ENCODE results near the gene ACKR2.
A peak's percentile ranks its signal among the peaks of the same experiment; 100 is the strongest.

ACKR2 gene

GRCh38 chr3:42830437-42831320 is 21.4 kb downstream of the ACKR2 start:
- no peak for DNase-seq

GRCh38 chr3:42831321-42831713 is 22.1 kb downstream of the ACKR2 start:
- DNase-seq: peak; percentile 8

GRCh38 chr3:42836150-42837123 is 27.2 kb downstream of the ACKR2 start:
- DNase-seq: no peak

GRCh38 chr3:42838571-42838970 is 29.3 kb downstream of the ACKR2 start:
- no peak for DNase-seq

GRCh38 chr3:42839616-42840015 is 30.4 kb downstream of the ACKR2 start:
- peak; percentile 4 for DNase-seq

- DNase-seq: no peak
Observed at GRCh38 chr3:42841332-42841731, 32.1 kb downstream of the ACKR2 start.

GRCh38 chr3:42843713-42844411 is 34.6 kb downstream of the ACKR2 start:
- no peak for DNase-seq

- DNase-seq: no peak
Observed at GRCh38 chr3:42844412-42844713, 35.1 kb downstream of the ACKR2 start.

GRCh38 chr3:42844815-42845214 is 35.6 kb downstream of the ACKR2 start:
- DNase-seq: no peak

GRCh38 chr3:42846685-42847522 is 37.7 kb downstream of the ACKR2 start:
- DNase-seq: no peak

GRCh38 chr3:42847731-42848130 is 38.5 kb downstream of the ACKR2 start:
- no peak for DNase-seq

GRCh38 chr3:42849017-42849416 is 39.8 kb downstream of the ACKR2 start:
- DNase-seq: no peak

GRCh38 chr3:42850263-42850662 is 41.0 kb downstream of the ACKR2 start:
- DNase-seq: no peak

GRCh38 chr3:42851228-42851834 is 42.1 kb downstream of the ACKR2 start:
- DNase-seq: no peak

- no peak for DNase-seq
Observed at GRCh38 chr3:42852441-42852840, 43.2 kb downstream of the ACKR2 start.

GRCh38 chr3:42853056-42853455 is 43.8 kb downstream of the ACKR2 start:
- DNase-seq: no peak

GRCh38 chr3:42853739-42854302 is 44.6 kb downstream of the ACKR2 start:
- no peak for DNase-seq

- DNase-seq: no peak
Observed at GRCh38 chr3:42855219-42855546, 45.9 kb downstream of the ACKR2 start.

GRCh38 chr3:42855547-42856380 is 46.5 kb downstream of the ACKR2 start:
- no peak for DNase-seq

GRCh38 chr3:42856544-42856943 is 47.3 kb downstream of the ACKR2 start:
- DNase-seq: no peak
